H1 (cell line): ENCODE measurements around the gene FMNL1. TPM values are rescaled to one million over a fixed set of nuclear protein-coding genes. Genes with fewer than 3 reads are reported as not detected.

Experiments
- CTCF ChIA-PET: fragments of 300-600 bp; sonication (Branson Sonifier 250); formaldehyde crosslinking; loops from one replicate; lab custom pipeline; 2021; ENCODE audit not compliant: partially characterized antibody; lab: Charles Lee
- POLR2A ChIA-PET: fragments of 300-600 bp; sonication (Branson Sonifier 250); formaldehyde crosslinking; loops from one replicate; lab custom pipeline; 2021; ENCODE audit warnings: inconsistent platforms; ENCODE audit not compliant: partially characterized antibody; lab: Charles Lee
- DNase-seq, 2 experiments: peaks; one replicate each; pipeline versions ENCODE4 v3.0.0 to v3.0.0-alpha.2; 2010 to 2022; ENCODE audit warnings: low spot score in 2 of 2, low read depth in 1 of 2, mixed read lengths in 1 of 2
- FAIRE-seq: peaks from 2 replicates; lab custom pipeline; 2011; peaks lifted over from hg19 to GRCh38; lab: Jason Lieb, UNC
- H2AFZ ChIP-seq: 2 replicates; pipeline ENCODE4 v1.8.1; 2012; ENCODE audit warnings: low read length, inconsistent platforms
- H2AK5ac ChIP-seq: 2 replicates; pipeline ENCODE4 v1.6.1; 2013; ENCODE audit warnings: low read depth, low read length
- H2BK120ac ChIP-seq: replicated peaks from 2 replicates; pipeline ENCODE3; 2013; ENCODE audit warnings: low read depth, low read length, inconsistent platforms
- H2BK12ac ChIP-seq: 2 replicates; pipeline ENCODE4 v1.6.1; 2013; ENCODE audit warnings: low read depth, low read length
- H2BK15ac ChIP-seq: 2 replicates; pipeline ENCODE4 v1.6.1; 2013; ENCODE audit warnings: low read length
- H2BK20ac ChIP-seq: 2 replicates; pipeline ENCODE4 v1.6.1; 2013; ENCODE audit warnings: low read length
- H2BK5ac ChIP-seq: 2 replicates; pipeline ENCODE4 v1.6.1; 2013; ENCODE audit warnings: low read depth, low read length
- H3K14ac ChIP-seq: 2 replicates; pipeline ENCODE4 v1.6.1; 2013; ENCODE audit warnings: inconsistent platforms; ENCODE audit not compliant: insufficient read length
- H3K18ac ChIP-seq: 2 replicates; pipeline ENCODE4 v1.6.1; 2013; ENCODE audit warnings: low read length; ENCODE audit errors: extremely low read depth
- H3K23ac ChIP-seq: 2 replicates; pipeline ENCODE4 v1.6.1; 2013; ENCODE audit warnings: inconsistent platforms; ENCODE audit not compliant: insufficient read length
- H3K23me2 ChIP-seq: 2 replicates; pipeline ENCODE4 v1.6.1; 2013; ENCODE audit warnings: low read depth, low read length
- H3K27ac ChIP-seq: 2 replicates; pipeline ENCODE4 v1.6.1; 2011; ENCODE audit warnings: low read depth, low read length, inconsistent platforms
- H3K27me3 ChIP-seq, 4 experiments: replicated peaks in 1 of 4; 1 replicate in 1 of 4; 2 replicates in 3 of 4; pipeline versions ENCODE4 v1.6.1 to v1.8.1; 2011 to 2013; ENCODE audit warnings: low read length in 3 of 4, mild to moderate bottlenecking in 3 of 4, inconsistent platforms in 2 of 4, mixed read lengths in 2 of 4, moderate library complexity in 1 of 4; ENCODE audit not compliant: control insufficient read depth in 3 of 4, insufficient read depth in 3 of 4; ENCODE audit errors: extremely low read depth in 1 of 4
- H3K36me3 ChIP-seq, 4 experiments: 2 replicates each; pipeline versions ENCODE4 v1.6.1 to v1.8.1; 2011 to 2013; ENCODE audit warnings: mild to moderate bottlenecking in 4 of 4, low read length in 3 of 4, moderate library complexity in 2 of 4, control low read depth in 1 of 4, inconsistent platforms in 1 of 4; ENCODE audit not compliant: insufficient read depth in 4 of 4, control insufficient read depth in 2 of 4
- H3K4ac ChIP-seq: replicated peaks from 2 replicates; pipeline ENCODE3; 2013; ENCODE audit warnings: low read length, low read depth, mixed read lengths, inconsistent platforms; ENCODE audit not compliant: insufficient read length
- H3K4me1 ChIP-seq, 4 experiments: replicated peaks in 1 of 4; 1 replicate in 1 of 4; 2 replicates in 3 of 4; pipeline versions ENCODE4 v1.6.1 to v1.8.1; 2011 to 2013; ENCODE audit warnings: low read length in 3 of 4, inconsistent platforms in 2 of 4, mixed read lengths in 1 of 4; ENCODE audit not compliant: insufficient read depth in 4 of 4, control insufficient read depth in 3 of 4
- H3K4me2 ChIP-seq, 2 experiments: 2 replicates each; pipeline versions ENCODE4 v1.6.1 to v1.8.1; 2011 to 2013; ENCODE audit warnings: low read depth in 2 of 2, low read length in 2 of 2, control low read depth in 1 of 2, inconsistent platforms in 1 of 2, mild to moderate bottlenecking in 1 of 2; ENCODE audit not compliant: insufficient read depth in 1 of 2
- H3K4me3 ChIP-seq, 4 experiments: fragments of 200-600, 300-600 bp in 1 of 4; sonication (generic), shearing (Covaris generic), sonication (Bioruptor Twin) in 1 of 4; 2 replicates each; pipeline versions ENCODE4 v1.5.1 to v1.8.1; 2011 to 2016; ENCODE audit warnings: low read length in 4 of 4, low read depth in 3 of 4, control low read depth in 2 of 4, inconsistent platforms in 2 of 4, mild to moderate bottlenecking in 2 of 4, mixed read lengths in 1 of 4, moderate library complexity in 1 of 4; ENCODE audit not compliant: insufficient read depth in 2 of 4; ENCODE audit errors: extremely low read depth in 1 of 4
- H3K56ac ChIP-seq: replicated peaks from 2 replicates; pipeline ENCODE3; 2013; ENCODE audit warnings: low read depth, mild to moderate bottlenecking, mixed read lengths, low read length, inconsistent platforms; ENCODE audit not compliant: insufficient read length
- H3K79me1 ChIP-seq: 2 replicates; pipeline ENCODE4 v1.6.1; 2013; ENCODE audit warnings: low read depth, low read length, control low read depth
- H3K79me2 ChIP-seq, 2 experiments: 2 replicates each; pipeline versions ENCODE4 v1.6.1 to v1.8.1; 2012 to 2013; ENCODE audit warnings: low read length in 2 of 2, mild to moderate bottlenecking in 2 of 2, inconsistent platforms in 1 of 2; ENCODE audit not compliant: insufficient read depth in 2 of 2, control insufficient read depth in 1 of 2
- H3K9ac ChIP-seq, 4 experiments: replicated peaks in 1 of 4; 1 replicate in 1 of 4; 2 replicates in 3 of 4; pipeline versions ENCODE4 v1.6.1 to v1.8.1; 2011 to 2013; ENCODE audit warnings: low read depth in 3 of 4, low read length in 3 of 4, control low read depth in 2 of 4, mild to moderate bottlenecking in 2 of 4, moderate library complexity in 2 of 4, inconsistent platforms in 1 of 4; ENCODE audit errors: extremely low read depth in 1 of 4
- H3K9me3 ChIP-seq, 2 experiments: 2 replicates each; pipeline versions ENCODE4 v1.6.1 to v1.8.1; 2012 to 2013; ENCODE audit warnings: mild to moderate bottlenecking in 2 of 2, moderate library complexity in 2 of 2, control low read depth in 1 of 2, inconsistent platforms in 1 of 2, low read depth in 1 of 2, low read length in 1 of 2, mixed read lengths in 1 of 2; ENCODE audit not compliant: insufficient read depth in 2 of 2
- H4K20me1 ChIP-seq, 2 experiments: replicated peaks in 1 of 2; 2 replicates each; pipeline versions ENCODE3 to v1.8.1; 2011 to 2013; ENCODE audit warnings: inconsistent platforms in 2 of 2, low read length in 2 of 2, mild to moderate bottlenecking in 1 of 2; ENCODE audit not compliant: insufficient read depth in 2 of 2, control insufficient read depth in 1 of 2
- H4K5ac ChIP-seq: 2 replicates; pipeline ENCODE4 v1.6.1; 2013; ENCODE audit warnings: low read length, low read depth, mixed read lengths, inconsistent platforms; ENCODE audit not compliant: insufficient read length
- H4K8ac ChIP-seq: 2 replicates; pipeline ENCODE4 v1.8.0; 2013; ENCODE audit warnings: mild to moderate bottlenecking, moderate library complexity, low read length, inconsistent platforms; ENCODE audit not compliant: insufficient read depth; ENCODE audit errors: extremely low read depth
- H4K91ac ChIP-seq: replicated peaks from 2 replicates; pipeline ENCODE3; 2013; ENCODE audit warnings: low read length, mixed read lengths, inconsistent platforms; ENCODE audit not compliant: insufficient read length
- CREB1 ChIP-seq: IDR thresholded peaks from 2 replicates; pipeline ENCODE4 v1.6.1; 2012; ENCODE audit warnings: inconsistent platforms
- EP300 ChIP-seq, 2 experiments: IDR thresholded peaks; 1 replicate in 1 of 2; 2 replicates in 1 of 2; pipeline ENCODE4 v1.6.1; 2011 to 2012; ENCODE audit warnings: low read depth in 2 of 2, low read length in 2 of 2, mild to moderate bottlenecking in 2 of 2, borderline replicate concordance in 1 of 2, inconsistent platforms in 1 of 2, moderate library complexity in 1 of 2
- NANOG ChIP-seq: IDR thresholded peaks from 2 replicates; pipeline ENCODE4 v1.6.1; 2011; ENCODE audit warnings: low read length, low read depth, mild to moderate bottlenecking, inconsistent platforms; ENCODE audit not compliant: insufficient read depth, poor library complexity, severe bottlenecking
- SIX5 ChIP-seq: IDR thresholded peaks from 2 replicates; pipeline ENCODE4 v1.6.1; 2011; ENCODE audit warnings: mild to moderate bottlenecking, low read depth, low read length
- WGBS, 2 experiments: shearing (Covaris generic) in 1 of 2; methylation state at CpG; one replicate each; pipeline versions ENCODE4 v1.1.6 to v1.1.7; 2013 to 2015; ENCODE audit warnings: low lambda C conversion rate in 2 of 2, mixed read lengths in 2 of 2, inconsistent platforms in 1 of 2, low coverage in 1 of 2, missing lambda C conversion rate in 1 of 2; ENCODE audit not compliant: insufficient replicate concordance in 2 of 2, insufficient coverage in 1 of 2, insufficient read length in 1 of 2; ENCODE audit errors: extremely low coverage in 1 of 2, missing lambda C conversion rate in 1 of 2; 5-methylcytosine and 5-hydroxymethylcytosine counted together
- polyA plus RNA-seq, 7 experiments: library from polyadenylated mRNA; depleted of rRNA in 3 of 7; stranded (reverse) in 5 of 7; unstranded in 2 of 7; fragments of >200 nt in 5 of 7; fragments of 200-250 nt in 2 of 7; gene quantifications; 1 replicate in 5 of 7; 2 replicates in 1 of 7; 4 replicates in 1 of 7; pipeline versions ENCODE4 v1.2.1 to v1.2.3, GENCODE V29; 2011 to 2013; ENCODE audit warnings: missing spikeins in 2 of 7, mixed read lengths in 2 of 7
- total RNA-seq: library from RNA; stranded (reverse); fragmentation: NEBNext Ultra II Directional; extraction: Animal tissue kit (Norgen Biotek cat#: 25700); gene quantifications from 2 replicates; pipeline ENCODE4 v1.2.1, GENCODE V29; 2021

FMNL1 gene
- total and polyA plus RNA-seq, 2 of the 8 experiments (the other 6 are each of a cell fraction or from before 2014, with no cell fraction given) = 2.5 to 8.6 TPM

DNA sequence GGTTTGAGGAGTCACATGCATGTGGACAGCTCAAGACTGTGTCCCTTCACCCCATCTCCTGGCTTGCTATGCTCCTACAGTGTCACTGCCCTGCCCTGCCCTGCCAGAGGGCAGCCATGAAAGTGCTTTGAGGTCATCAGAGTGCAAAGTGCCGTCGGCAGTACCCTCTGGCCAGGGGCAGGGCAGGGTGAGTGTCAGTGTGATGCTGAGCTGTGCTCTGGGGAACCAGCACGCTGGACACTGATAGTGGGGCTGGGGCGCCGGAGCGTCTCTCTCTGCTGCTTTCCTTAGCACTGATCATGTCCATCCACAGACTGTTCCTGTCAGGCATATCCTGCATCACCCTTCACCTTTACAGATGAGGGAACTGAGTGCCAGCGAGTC is 41.8 kb downstream of the FMNL1 start:
- Histone ChIP-seq H3K4ac (no peak overlapping the region), H3K4me2 (no peak overlapping the region; a peak in 1 of 4 replicates), H4K91ac (no peak overlapping the region), H4K20me1 (no peaks in the 10 kb centered on the region), H2BK20ac (no peak overlapping the region), H2AK5ac (no peak overlapping the region), H3K9me3 (no peaks in the 10 kb centered on the region), H3K18ac (no peak overlapping the region), H3K27me3 (peaks cover 0 to 5% (median 2%) of the 10 kb centered on the region in 4 experiments; a peak in 3 of 7 replicates), H2AFZ (no peak overlapping the region), H2BK12ac (no peak overlapping the region), H3K4me1 (peaks cover 4 to 10% (median 6%) of the 10 kb centered on the region in 4 experiments; a peak in 5 of 7 replicates), H3K4me3 (no peak overlapping the region), H2BK15ac (no peak overlapping the region), H4K5ac (no peak overlapping the region), H3K36me3 (peaks cover 0 to 8% (median 4%) of the 10 kb centered on the region in 4 experiments; a peak in 6 of 8 replicates), H3K56ac (no peak overlapping the region), H3K23me2 (peaks cover 6% of the 10 kb centered on the region), H3K9ac (no peak overlapping the region; a peak in 1 of 7 replicates), H3K79me1 (no peaks in the 10 kb centered on the region), H2BK120ac (no peak overlapping the region), H3K23ac (no peak overlapping the region), H3K14ac (no peak overlapping the region), H3K27ac (no peak overlapping the region), H4K8ac (no peak overlapping the region), H2BK5ac (no peak overlapping the region), H3K79me2 (no peaks in the 10 kb centered on the region)
- DNase-seq = no peak
- 87% methylated on average over 7 of the region's 7 CpGs; no CpG with 5 or more reads in 1 of the 2 experiments for WGBS, 2 experiments
- POLR2A ChIA-PET = interaction anchor here (1.2 to 4.3 kb wide), 4 partner anchors 11 to 124 kb away, joined by 3 to 16 read pairs (median 4); no protein-coding TSS in a partner anchor
- TF ChIP-seq NANOG (no peak), CREB1 (no peak), SIX5 (no peak), EP300 (IDR thresholded peaks at IDR 0.05; ENCODE audit: borderline replicate concordance in 1 of 2, low read depth in 2 of 2, low read length in 2 of 2) (no peak)
- CTCF ChIA-PET = interaction anchor here (0.6 to 29.1 kb wide), 7 partner anchors 8 to 127 kb away, joined by 3 to 579 read pairs (median 6); no protein-coding TSS in a partner anchor
- FAIRE-seq = no peak
